H9 (cell line): ENCODE measurements around the gene THRAP3. TPM values are rescaled to one million over a fixed set of nuclear protein-coding genes. Genes with fewer than 3 reads are reported as not detected.

Experiments
- DNase-seq: peaks from one replicate; pipeline ENCODE4 v3.0.0-alpha.2; 2017
- H2AFZ ChIP-seq: one replicate; pipeline ENCODE4 v1.6.1; 2013; ENCODE audit warnings: mild to moderate bottlenecking, low read length, control low read depth, moderate library complexity
- H2AK5ac ChIP-seq: 2 replicates; pipeline ENCODE4 v1.6.1; 2013; ENCODE audit warnings: low read length, control low read depth, mixed read lengths; ENCODE audit not compliant: insufficient read length
- H2BK120ac ChIP-seq: one replicate; pipeline ENCODE4 v1.6.1; 2013; ENCODE audit warnings: low read depth, mild to moderate bottlenecking, low read length, control low read depth, inconsistent platforms; ENCODE audit not compliant: poor library complexity, severe bottlenecking
- H2BK12ac ChIP-seq: 2 replicates; pipeline ENCODE4 v1.6.1; 2013; ENCODE audit warnings: low read length, control low read depth, mixed read lengths, low read depth; ENCODE audit not compliant: insufficient read length
- H2BK15ac ChIP-seq: 2 replicates; pipeline ENCODE4 v1.6.1; 2013; ENCODE audit warnings: low read depth, low read length, control low read depth
- H2BK20ac ChIP-seq: one replicate; pipeline ENCODE4 v1.6.1; 2013; ENCODE audit warnings: low read depth, mild to moderate bottlenecking, low read length, control low read depth, inconsistent platforms; ENCODE audit not compliant: poor library complexity, severe bottlenecking
- H2BK5ac ChIP-seq: 2 replicates; pipeline ENCODE4 v1.6.1; 2013; ENCODE audit warnings: low read length, control low read depth, mixed read lengths; ENCODE audit not compliant: insufficient read length
- H3K14ac ChIP-seq: 2 replicates; pipeline ENCODE4 v1.6.1; 2013; ENCODE audit warnings: low read length, control low read depth; ENCODE audit not compliant: insufficient read depth
- H3K18ac ChIP-seq: 2 replicates; pipeline ENCODE4 v1.6.1; 2013; ENCODE audit warnings: low read depth, mild to moderate bottlenecking, mixed read lengths, low read length, control low read depth; ENCODE audit not compliant: insufficient read length
- H3K23ac ChIP-seq: 2 replicates; pipeline ENCODE4 v1.6.1; 2013; ENCODE audit warnings: low read length, control low read depth, mixed read lengths, low read depth; ENCODE audit not compliant: insufficient read length
- H3K23me2 ChIP-seq: 2 replicates; pipeline ENCODE4 v1.6.1; 2013; ENCODE audit warnings: low read depth, mild to moderate bottlenecking, mixed read lengths, low read length, control low read depth; ENCODE audit not compliant: insufficient read length, poor library complexity, severe bottlenecking
- H3K27ac ChIP-seq: 2 replicates; pipeline ENCODE4 v1.5.1; 2013; ENCODE audit warnings: low read length, control low read depth, mixed read lengths, low read depth; ENCODE audit not compliant: insufficient read length
- H3K27me3 ChIP-seq: 2 replicates; pipeline ENCODE4 v1.6.1; 2013; ENCODE audit warnings: low read length, control low read depth, inconsistent platforms; ENCODE audit not compliant: insufficient read depth
- H3K4ac ChIP-seq: 2 replicates; pipeline ENCODE4 v1.6.1; 2013; ENCODE audit warnings: low read depth, mild to moderate bottlenecking, control low read depth, inconsistent platforms, low read length, moderate library complexity
- H3K4me1 ChIP-seq: 2 replicates; pipeline ENCODE4 v1.6.1; 2013; ENCODE audit warnings: low read length, control low read depth, inconsistent platforms; ENCODE audit not compliant: insufficient read depth
- H3K4me2 ChIP-seq: 2 replicates; pipeline ENCODE4 v1.6.1; 2013; ENCODE audit warnings: low read length, control low read depth, mixed read lengths; ENCODE audit not compliant: insufficient read length, insufficient read depth
- H3K56ac ChIP-seq: 2 replicates; pipeline ENCODE4 v1.6.1; 2013; ENCODE audit warnings: low read depth, mild to moderate bottlenecking, mixed read lengths, low read length, control low read depth; ENCODE audit not compliant: insufficient read length
- H3K79me1 ChIP-seq: 2 replicates; pipeline ENCODE4 v1.6.1; 2013; ENCODE audit warnings: low read depth, mild to moderate bottlenecking, moderate library complexity, low read length, control low read depth, inconsistent platforms; ENCODE audit not compliant: insufficient read depth, poor library complexity, severe bottlenecking
- H3K79me2 ChIP-seq: 2 replicates; pipeline ENCODE4 v1.6.1; 2013; ENCODE audit warnings: low read length, control low read depth, inconsistent platforms; ENCODE audit not compliant: insufficient read depth
- H3K9ac ChIP-seq: 2 replicates; pipeline ENCODE4 v1.6.1; 2013; ENCODE audit warnings: low read length, control low read depth, mixed read lengths; ENCODE audit not compliant: insufficient read length; ENCODE audit errors: extremely low read depth
- H3K9me3 ChIP-seq: one replicate; pipeline ENCODE4 v1.6.1; 2013; ENCODE audit warnings: low read depth, low read length, inconsistent platforms; ENCODE audit not compliant: control insufficient read depth
- H3T11ph ChIP-seq: one replicate; pipeline ENCODE4 v1.6.1; 2013; ENCODE audit warnings: mild to moderate bottlenecking, low read length, control low read depth, inconsistent platforms
- H4K20me1 ChIP-seq: one replicate; pipeline ENCODE4 v1.6.1; 2013; ENCODE audit not compliant: control insufficient read depth, insufficient read length, insufficient read depth
- H4K5ac ChIP-seq: 2 replicates; pipeline ENCODE4 v1.6.1; 2013; ENCODE audit warnings: low read depth, mild to moderate bottlenecking, mixed read lengths, low read length, control low read depth; ENCODE audit not compliant: insufficient read length
- H4K8ac ChIP-seq: replicated peaks from 2 replicates; pipeline ENCODE4 v1.6.1; 2013; ENCODE audit warnings: low read length, control low read depth, mixed read lengths, low read depth; ENCODE audit not compliant: insufficient read length
- H4K91ac ChIP-seq: 2 replicates; pipeline ENCODE4 v1.6.1; 2013; ENCODE audit warnings: low read depth, mild to moderate bottlenecking, moderate library complexity, mixed read lengths, low read length, control low read depth; ENCODE audit not compliant: insufficient read length
- H3K27ac Mint-ChIP-seq, 3 experiments: 2 replicates in 2 of 3; 3 replicates in 1 of 3; pipeline ENCODE4 v1.8.0; 2020 to 2021; ENCODE audit warnings: mixed read lengths in 3 of 3, mild to moderate bottlenecking in 1 of 3, moderate library complexity in 1 of 3
- H3K27me3 Mint-ChIP-seq: 2 replicates; pipeline ENCODE4 v1.8.0; 2021; ENCODE audit warnings: low read depth, mild to moderate bottlenecking, moderate library complexity, mixed read lengths
- H3K36me3 Mint-ChIP-seq, 3 experiments: 2 replicates in 2 of 3; 3 replicates in 1 of 3; pipeline ENCODE4 v1.8.0; 2020 to 2021; ENCODE audit warnings: low read depth in 3 of 3, mixed read lengths in 3 of 3; ENCODE audit not compliant: insufficient read depth in 1 of 3
- H3K4me1 Mint-ChIP-seq, 2 experiments: 2 replicates each; pipeline ENCODE4 v1.8.0; 2020; ENCODE audit warnings: mixed read lengths in 2 of 2
- H3K4me3 Mint-ChIP-seq, 2 experiments: 2 replicates in 1 of 2; 3 replicates in 1 of 2; pipeline ENCODE4 v1.8.0; 2020 to 2021; ENCODE audit warnings: mild to moderate bottlenecking in 2 of 2, mixed read lengths in 2 of 2, moderate library complexity in 1 of 2
- H3K9me3 Mint-ChIP-seq, 2 experiments: 2 replicates in 1 of 2; 3 replicates in 1 of 2; pipeline ENCODE4 v1.8.0; 2020; ENCODE audit warnings: mild to moderate bottlenecking in 2 of 2, mixed read lengths in 2 of 2, moderate library complexity in 1 of 2
- WGBS: extraction: QIAGEN DNeasy Blood & Tissue Kit; methylation state at CpG from one replicate; pipeline ENCODE4 v1.1.7; 2013; ENCODE audit warnings: missing lambda C conversion rate, low lambda C conversion rate, mixed read lengths; ENCODE audit not compliant: insufficient read length; ENCODE audit errors: extremely low coverage; 5-methylcytosine and 5-hydroxymethylcytosine counted together
- total RNA-seq: library from RNA; stranded (reverse); gene quantifications from 2 replicates; pipeline ENCODE4 v1.2.1, GENCODE V29; 2021
- TF ChIP-seq, protein P1 (sequence below): fragments of 200-600 bp; sonication (generic); conservative IDR thresholded peaks from 3 replicates; pipeline ENCODE4 v1.8.0; 2021; ENCODE audit warnings: antibody characterized with exemption, mild to moderate bottlenecking

Gene THRAP3
- total RNA-seq, 1 experiment from 2014 or later = 186 TPM

DNA sequence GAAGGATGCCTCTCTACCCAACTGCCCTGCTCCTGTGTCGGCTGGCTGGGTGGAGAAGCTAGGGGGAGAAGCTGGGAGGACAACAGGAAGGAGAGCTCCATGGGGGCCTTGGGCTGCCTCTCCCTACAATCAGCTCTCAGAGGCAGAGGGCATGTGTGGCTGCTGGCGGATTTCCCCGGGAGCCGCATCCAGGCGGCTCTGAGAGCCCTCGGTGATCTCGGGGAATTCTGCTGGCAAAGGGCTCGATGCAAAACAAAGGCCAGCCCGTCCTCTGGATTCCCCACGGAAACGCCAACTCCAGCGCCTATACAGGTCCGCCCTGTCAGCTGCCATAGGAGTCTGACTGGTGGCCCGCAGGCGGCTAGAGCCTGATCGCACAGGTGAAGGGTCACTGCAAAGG is 125.6 kb downstream of the THRAP3 start:
- H3K27ac ChIP-seq = no peak overlapping the region
- TF ChIP-seq, protein P1, sequence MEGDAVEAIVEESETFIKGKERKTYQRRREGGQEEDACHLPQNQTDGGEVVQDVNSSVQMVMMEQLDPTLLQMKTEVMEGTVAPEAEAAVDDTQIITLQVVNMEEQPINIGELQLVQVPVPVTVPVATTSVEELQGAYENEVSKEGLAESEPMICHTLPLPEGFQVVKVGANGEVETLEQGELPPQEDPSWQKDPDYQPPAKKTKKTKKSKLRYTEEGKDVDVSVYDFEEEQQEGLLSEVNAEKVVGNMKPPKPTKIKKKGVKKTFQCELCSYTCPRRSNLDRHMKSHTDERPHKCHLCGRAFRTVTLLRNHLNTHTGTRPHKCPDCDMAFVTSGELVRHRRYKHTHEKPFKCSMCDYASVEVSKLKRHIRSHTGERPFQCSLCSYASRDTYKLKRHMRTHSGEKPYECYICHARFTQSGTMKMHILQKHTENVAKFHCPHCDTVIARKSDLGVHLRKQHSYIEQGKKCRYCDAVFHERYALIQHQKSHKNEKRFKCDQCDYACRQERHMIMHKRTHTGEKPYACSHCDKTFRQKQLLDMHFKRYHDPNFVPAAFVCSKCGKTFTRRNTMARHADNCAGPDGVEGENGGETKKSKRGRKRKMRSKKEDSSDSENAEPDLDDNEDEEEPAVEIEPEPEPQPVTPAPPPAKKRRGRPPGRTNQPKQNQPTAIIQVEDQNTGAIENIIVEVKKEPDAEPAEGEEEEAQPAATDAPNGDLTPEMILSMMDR = no peak
- no peak overlapping the region for H3T11ph ChIP-seq
- no peak overlapping the region for H2BK5ac ChIP-seq
- 0 out of 2 replicates have a peak, but pooled peaks cover 2% of the 10 kb centered on the region for H3K4me1 ChIP-seq
- no peaks in the 10 kb centered on the region for H3K23me2 ChIP-seq
- no peaks in the 10 kb centered on the region for H3K27me3 Mint-ChIP-seq
- H2AFZ ChIP-seq = no peak overlapping the region
- H3K27ac Mint-ChIP-seq = no peak overlapping the region; a peak in 1 of 7 replicates
- H2BK15ac ChIP-seq = no peak overlapping the region
- no peaks in the 10 kb centered on the region for H3K9me3 Mint-ChIP-seq
- no peak overlapping the region for H3K14ac ChIP-seq
- H3K4me1 Mint-ChIP-seq = peaks cover 7 to 11% of the 10 kb centered on the region in 2 experiments
- no peaks in the 10 kb centered on the region for H3K27me3 ChIP-seq
- H3K4me3 Mint-ChIP-seq = no peak overlapping the region
- H4K8ac ChIP-seq = no peak overlapping the region
- peaks cover 22 to 53% (median 33%) of the 10 kb centered on the region in 3 experiments; a peak in 6 of 7 replicates for H3K36me3 Mint-ChIP-seq
- no peak overlapping the region for H4K91ac ChIP-seq
- no peak overlapping the region for H4K5ac ChIP-seq
- no peak overlapping the region for H3K4me2 ChIP-seq
- H3K9me3 ChIP-seq = no peaks in the 10 kb centered on the region
- no peak overlapping the region for H2BK12ac ChIP-seq
- H3K9ac ChIP-seq = no peak overlapping the region
- no peak overlapping the region for H3K18ac ChIP-seq
- DNase-seq = no peak
- H3K23ac ChIP-seq = no peak overlapping the region
- no peak overlapping the region for H2BK20ac ChIP-seq
- H3K56ac ChIP-seq = no peak overlapping the region
- H2AK5ac ChIP-seq = no peak overlapping the region
- no CpG with 5 or more reads among the region's 16 CpGs for WGBS
- no peaks in the 10 kb centered on the region for H4K20me1 ChIP-seq
- H3K79me2 ChIP-seq = no peaks in the 10 kb centered on the region
- H3K4ac ChIP-seq = no peak overlapping the region
- no peaks in the 10 kb centered on the region for H3K79me1 ChIP-seq
- H2BK120ac ChIP-seq = no peak overlapping the region
